ENCODE data around the gene BTRC.

The BTRC gene

GRCh38 chr10:101595591-101596433 lies 241.8 kb downstream of the BTRC start:
- no peak for TF ChIP-seq CTCF (IDR thresholded peaks at IDR 0.05; ENCODE audit: low read depth, low read length)

GRCh38 chr10:101597091-101597900 lies 243.3 kb downstream of the BTRC start:
- TF ChIP-seq CTCF (IDR thresholded peaks at IDR 0.05; ENCODE audit: low read depth, low read length): no peak

More at GRCh38 chr10:101595591-101596433, 241.8 kb downstream of the BTRC start:
- no peak overlapping the region for H3K4me3 ChIP-seq (ENCODE audit: low read depth, low read length)

GRCh38 chr10:101601541-101601940 lies 247.6 kb downstream of the BTRC start:
- no peak for TF ChIP-seq CTCF (IDR thresholded peaks at IDR 0.05; ENCODE audit: low read depth, low read length)
- no peak overlapping the region for H3K4me3 ChIP-seq (ENCODE audit: low read depth, low read length)

More at GRCh38 chr10:101597091-101597900, 243.3 kb downstream of the BTRC start:
- no peak overlapping the region for H3K4me3 ChIP-seq (ENCODE audit: low read depth, low read length)

- peak; percentile 93 for TF ChIP-seq CTCF (IDR thresholded peaks at IDR 0.05; ENCODE audit: low read depth, low read length)
- no peak overlapping the region for H3K4me3 ChIP-seq (ENCODE audit: low read depth, low read length)
Observed at GRCh38 chr10:101602761-101603398, 248.9 kb downstream of the BTRC start.

All from WI38 (cell line).